HG02885 (cell line): ENCODE data around the gene ANKRD13D.
A peak's percentile ranks its signal among the peaks of the same experiment; 100 is the strongest.
"Not testable (repeated sequence)": the region's sequence is repeated elsewhere in the genome, so short reads cannot be mapped to it uniquely, and the experiment has no call there.

Experiments used
- ATAC-seq: cut with Tn5 transposase; IDR thresholded peaks from one replicate; pipeline ENCODE4 v1.9.1; 2021; ENCODE audit warnings: mild to moderate bottlenecking; ENCODE audit not compliant: unreplicated experiment, poor library complexity

ANKRD13D gene

DNA sequence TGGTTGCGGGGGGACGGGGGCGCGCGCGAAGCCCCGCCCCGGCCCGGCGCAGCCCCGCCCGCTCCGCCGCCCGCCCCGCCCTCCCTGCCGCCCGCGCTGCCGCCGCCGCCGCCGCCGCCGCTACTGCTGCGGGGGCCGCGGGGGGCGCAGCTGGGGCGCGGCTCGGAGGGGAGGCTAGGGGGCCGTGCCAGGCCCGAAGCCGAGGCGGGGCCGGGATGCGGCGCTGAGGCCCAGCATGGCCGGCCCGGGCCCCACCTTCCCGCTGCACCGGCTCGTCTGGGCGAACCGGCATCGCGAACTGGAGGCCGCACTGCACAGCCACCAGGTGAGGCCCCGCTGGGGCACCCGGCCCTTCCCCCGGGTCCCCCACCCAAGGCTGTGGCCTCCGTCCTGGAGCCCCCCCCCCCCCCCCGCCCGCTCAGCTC lies at the start of gene ANKRD13D:
Gene ANKRD13D, plus strand, starts transcription at position 78 of the 425 bp plus-strand sequence. Its CDS starts 158 bp downstream, at position 236.
- ATAC-seq: no peak

- ATAC-seq: peak; percentile 91
Observed at GRCh38 chr11:67239783-67240575, 49.1 kb upstream of the ANKRD13D start.

GRCh38 chr11:67240576-67241389 lies 48.3 kb upstream of the ANKRD13D start:
- peak; percentile 33 for ATAC-seq

DNA sequence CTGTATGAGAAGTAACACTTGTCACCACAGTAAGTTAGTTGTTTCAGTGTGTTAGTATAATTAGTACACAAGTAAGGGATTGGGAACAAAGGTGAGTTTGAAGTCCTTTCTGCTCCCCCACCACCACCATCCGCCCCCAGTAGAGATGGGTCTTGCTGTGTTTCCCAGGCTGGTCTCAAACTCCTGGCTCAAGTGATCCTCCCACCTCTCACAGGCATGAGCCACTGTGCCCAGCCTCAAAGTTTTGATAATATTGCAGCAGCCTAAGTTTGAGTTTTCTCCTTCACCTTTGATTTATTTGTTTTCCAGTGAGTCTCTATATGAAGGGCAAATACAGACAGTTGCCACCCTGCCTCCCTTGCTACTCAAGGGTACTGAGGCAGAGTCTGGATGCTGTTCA lies 46.6 kb upstream of the ANKRD13D start:
- ATAC-seq: no peak

DNA sequence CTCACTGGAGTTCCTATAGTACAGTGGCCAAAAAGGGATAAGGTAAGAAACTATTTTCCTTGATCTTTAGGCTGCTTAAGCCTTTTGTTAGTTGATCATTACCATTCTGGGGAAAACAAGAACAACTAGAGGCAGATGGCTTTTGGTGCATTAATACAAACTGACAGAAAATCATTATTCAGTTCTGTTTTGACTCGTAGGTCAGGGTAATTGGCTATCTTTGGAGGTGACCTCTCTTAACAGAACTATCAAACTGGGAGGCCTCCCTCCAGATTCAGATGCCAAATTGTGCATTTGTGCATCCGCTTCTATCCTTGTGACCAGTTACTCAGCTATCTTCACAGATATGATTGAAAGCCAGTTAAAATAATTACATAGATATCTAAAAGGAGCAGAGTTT lies 46.1 kb upstream of the ANKRD13D start:
- ATAC-seq: no peak

DNA sequence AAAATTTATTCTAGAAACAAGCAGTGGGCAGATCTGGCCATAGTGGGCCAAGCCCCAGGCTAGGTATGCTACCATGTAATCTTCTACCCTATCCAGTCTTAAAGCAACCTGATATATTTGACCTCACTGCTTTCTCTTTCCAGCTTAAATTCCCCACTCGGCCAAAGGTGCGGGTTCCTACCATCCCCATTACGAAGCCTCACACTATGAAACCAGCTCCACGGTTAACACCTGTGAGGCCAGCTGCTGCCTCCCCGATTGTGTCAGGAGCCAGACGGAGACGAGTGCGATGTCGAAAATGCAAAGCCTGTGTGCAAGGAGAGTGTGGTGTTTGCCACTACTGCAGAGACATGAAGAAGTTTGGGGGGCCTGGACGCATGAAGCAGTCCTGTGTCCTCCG lies 44.1 kb upstream of the ANKRD13D start:
- ATAC-seq: no peak

DNA sequence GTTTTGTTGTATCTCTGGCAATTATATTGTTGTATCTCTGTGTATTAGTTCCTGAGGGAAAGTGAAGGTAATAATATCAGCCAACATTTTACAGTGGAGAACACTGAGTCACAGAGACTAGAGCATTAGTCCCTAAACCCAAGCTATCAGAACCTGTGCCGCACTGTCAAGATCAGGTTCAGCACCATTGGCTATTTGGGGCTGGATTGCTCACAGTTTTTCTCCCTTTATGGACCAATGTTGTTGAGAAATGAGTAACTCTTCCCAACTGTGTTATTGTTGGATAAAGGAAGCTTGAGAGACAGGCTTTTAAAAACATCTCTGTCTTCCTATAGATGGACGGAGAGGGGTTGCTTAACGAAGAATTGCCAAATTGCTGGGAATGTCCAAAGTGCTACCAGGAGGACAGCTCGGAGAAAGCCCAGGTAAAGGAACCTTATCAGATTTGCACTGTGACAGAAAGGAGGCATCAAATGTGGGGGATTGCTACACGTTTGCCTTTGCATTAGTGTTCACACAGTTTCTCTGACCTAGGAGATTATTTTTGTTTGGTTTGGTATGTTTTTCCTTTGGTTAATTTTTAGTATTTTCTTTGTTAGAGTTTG lies 41.1 kb upstream of the ANKRD13D start:
- no peak for ATAC-seq

DNA sequence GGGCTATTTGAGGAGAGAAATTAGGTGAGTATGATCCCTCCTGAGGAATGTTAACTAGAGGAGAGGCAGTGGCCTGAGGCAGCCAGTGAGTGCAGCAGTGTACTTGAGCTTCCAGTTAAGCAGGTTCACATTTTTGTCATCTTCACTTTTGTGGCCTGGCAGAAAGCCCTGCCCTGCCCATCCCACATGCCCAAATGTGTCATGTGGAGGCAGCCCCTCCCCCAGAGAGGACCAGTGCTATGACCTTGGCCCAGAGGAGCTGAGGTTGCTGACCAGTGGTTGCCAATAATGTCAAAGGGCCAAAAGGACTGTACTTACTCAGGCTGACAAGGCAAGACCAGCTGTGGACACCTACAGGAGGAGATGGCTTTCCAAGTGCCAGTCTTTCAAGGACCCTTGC lies 40.5 kb upstream of the ANKRD13D start:
- no peak for ATAC-seq

GRCh38 chr11:67250059-67251043 lies 38.8 kb upstream of the ANKRD13D start:
- no peak for ATAC-seq

DNA sequence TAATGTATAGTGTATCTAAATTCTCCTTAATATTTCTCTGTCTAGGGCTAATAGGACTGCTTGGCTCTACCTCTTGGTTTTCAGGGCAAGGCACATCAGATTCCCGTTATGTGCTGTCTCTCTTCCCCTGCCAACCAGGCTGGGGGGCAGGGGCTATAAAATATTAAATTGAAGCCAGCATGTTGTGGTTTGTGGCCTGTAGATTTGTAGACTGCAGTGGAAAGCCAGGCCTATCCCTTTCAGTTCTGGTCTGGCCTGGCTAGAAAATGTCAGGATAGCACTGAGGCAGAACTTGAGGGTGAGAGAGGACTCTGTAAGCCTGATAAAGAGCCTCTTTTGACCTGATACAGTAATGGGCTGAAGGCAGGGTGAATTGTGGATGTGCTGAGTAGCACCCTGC lies 37.3 kb upstream of the ANKRD13D start:
- no peak for ATAC-seq

- ATAC-seq: no peak
Observed at GRCh38 chr11:67252831-67253239, 36.3 kb upstream of the ANKRD13D start.

- no peak for ATAC-seq
Observed at GRCh38 chr11:67253872-67254624, 35.1 kb upstream of the ANKRD13D start.

DNA sequence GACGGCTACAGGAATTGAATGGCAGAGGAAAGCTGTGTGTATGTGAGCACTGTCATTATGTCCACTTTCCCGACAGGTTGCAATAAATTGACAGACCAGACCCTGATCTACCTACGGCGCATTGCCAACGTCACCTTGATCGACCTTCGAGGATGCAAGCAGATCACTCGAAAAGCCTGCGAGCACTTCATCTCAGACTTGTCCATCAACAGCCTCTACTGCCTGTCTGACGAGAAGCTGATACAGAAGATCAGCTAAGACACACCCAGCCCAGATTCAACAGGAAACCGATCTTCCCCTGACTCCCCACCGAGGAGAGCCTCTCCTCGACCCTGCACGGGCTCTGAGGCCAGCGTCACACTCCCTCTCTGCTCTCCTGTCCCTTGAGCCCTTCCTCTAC lies 34.3 kb upstream of the ANKRD13D start:
- no peak for ATAC-seq

- ATAC-seq: no peak
Observed at GRCh38 chr11:67255353-67255752, 33.8 kb upstream of the ANKRD13D start.

- no peak for ATAC-seq
Observed at GRCh38 chr11:67255864-67256263, 33.2 kb upstream of the ANKRD13D start.

DNA sequence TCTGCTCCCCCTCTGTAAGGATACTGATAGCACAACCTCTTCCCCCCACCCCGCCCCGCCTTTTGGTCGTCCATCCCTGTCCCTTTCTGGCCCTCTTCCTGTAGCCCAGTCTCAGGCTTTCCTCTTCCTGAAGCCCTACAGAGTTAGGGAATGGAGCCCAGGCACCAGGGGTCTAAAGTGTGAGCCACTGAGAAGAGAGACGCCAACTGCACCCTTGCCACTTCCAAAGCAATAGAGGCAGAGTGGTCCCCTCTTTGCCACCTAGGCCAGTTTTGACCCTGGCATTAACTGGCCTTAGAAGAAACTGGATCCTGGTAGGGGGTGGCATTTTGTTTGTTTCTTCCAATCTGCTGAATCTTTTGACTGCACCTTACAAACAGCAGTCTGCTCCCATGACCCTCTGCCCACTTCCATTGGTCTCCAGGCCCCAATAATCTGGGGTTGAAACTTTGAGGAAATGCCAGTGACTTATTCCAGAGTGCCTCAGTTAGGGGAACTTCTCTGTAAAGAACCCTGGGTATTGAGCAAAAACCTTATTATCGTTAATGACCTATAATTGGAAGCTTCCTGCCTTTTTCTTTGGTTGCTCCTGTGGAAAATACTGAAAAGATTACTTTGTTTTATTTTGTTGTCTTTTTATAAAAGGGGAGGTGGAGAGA lies 32.5 kb upstream of the ANKRD13D start:
- ATAC-seq: no peak

- ATAC-seq: no peak
Observed at GRCh38 chr11:67260406-67260805, 28.7 kb upstream of the ANKRD13D start.

- ATAC-seq: not testable (repeated sequence)
Observed at GRCh38 chr11:67260885-67261639, 28.0 kb upstream of the ANKRD13D start.
